ENCODE data around the gene PAN2.

PAN2 gene

GRCh38 chr12:56267443-56268071 is 66.2 kb downstream of the PAN2 start:
- no peak for DNase-seq (ENCODE audit: low spot score)

GRCh38 chr12:56266693-56267442 is 66.9 kb downstream of the PAN2 start, which contains the start of gene COQ10A:
COQ10A (plus strand) TSS chr12:56266942; CDS start chr12:56267119, 177 bp downstream.
- DNase-seq (ENCODE audit: low spot score) = peak; percentile 95

All from Ammon's horn (tissue), 1 donor.